GM12801 (cell line): ENCODE measurements around the gene PEPD.

ENCODE experiments used
- CTCF ChIP-seq: IDR thresholded peaks from one replicate; pipeline ENCODE4 v1.5.1; 2011; ENCODE audit warnings: control low read depth; ENCODE audit not compliant: insufficient read length; ENCODE audit errors: extremely low read depth

Gene PEPD

GRCh38 chr19:33430674-33431277, 90.8 kb downstream of the PEPD start:
- TF ChIP-seq CTCF: peak; percentile 20

- TF ChIP-seq CTCF: no peak
These were observed 91.5 kb downstream of the PEPD start for GRCh38 chr19:33429891-33430673.

- no peak for TF ChIP-seq CTCF
These were observed 92.9 kb downstream of the PEPD start for GRCh38 chr19:33428627-33429125.

GRCh38 chr19:33427801-33428626, 93.6 kb downstream of the PEPD start:
- TF ChIP-seq CTCF: no peak

GRCh38 chr19:33426621-33427361, 94.8 kb downstream of the PEPD start:
- TF ChIP-seq CTCF: no peak

GRCh38 chr19:33424181-33424580, 97.4 kb downstream of the PEPD start:
- TF ChIP-seq CTCF: no peak
